ACC112 (cell line): ENCODE measurements around the gene PRKCE.

Experiments used
- H2AFZ ChIP-seq: fragments of 200-600 bp; sonication (generic); one replicate; pipeline ENCODE4 v1.6.0; 2017; ENCODE audit warnings: antibody characterized with exemption, low read length; ENCODE audit not compliant: unreplicated experiment
- H3K27ac ChIP-seq: fragments of 200-600 bp; sonication (generic); 2 replicates; pipeline ENCODE4 v1.5.1; 2014; ENCODE audit warnings: low read depth, mild to moderate bottlenecking, antibody characterized with exemption, low read length, moderate library complexity
- H3K27me3 ChIP-seq: fragments of 200-600 bp; sonication (generic); 2 replicates; pipeline ENCODE4 v1.6.1; 2014; ENCODE audit warnings: mild to moderate bottlenecking, antibody characterized with exemption, low read length, moderate library complexity, mixed read lengths; ENCODE audit not compliant: insufficient read depth
- H3K36me3 ChIP-seq: fragments of 200-600 bp; sonication (generic); 2 replicates; pipeline ENCODE4 v1.6.1; 2016; ENCODE audit warnings: mild to moderate bottlenecking, antibody characterized with exemption, low read length, moderate library complexity, mixed read lengths; ENCODE audit not compliant: insufficient read depth
- H3K4me1 ChIP-seq: fragments of 200-600 bp; sonication (generic); one replicate; pipeline ENCODE4 v1.6.1; 2016; ENCODE audit warnings: low read length, mixed read lengths; ENCODE audit not compliant: insufficient read depth, unreplicated experiment, control insufficient read depth
- H3K4me3 ChIP-seq: fragments of 200-600 bp; sonication (generic); 2 replicates; pipeline ENCODE4 v1.5.1; 2014; ENCODE audit warnings: mild to moderate bottlenecking, low read depth, low read length
- H3K79me2 ChIP-seq: fragments of 200-600 bp; sonication (generic); one replicate; pipeline ENCODE4 v1.6.0; 2016; ENCODE audit warnings: low read length; ENCODE audit not compliant: control insufficient read depth, unreplicated experiment, insufficient read depth

The PRKCE gene

DNA sequence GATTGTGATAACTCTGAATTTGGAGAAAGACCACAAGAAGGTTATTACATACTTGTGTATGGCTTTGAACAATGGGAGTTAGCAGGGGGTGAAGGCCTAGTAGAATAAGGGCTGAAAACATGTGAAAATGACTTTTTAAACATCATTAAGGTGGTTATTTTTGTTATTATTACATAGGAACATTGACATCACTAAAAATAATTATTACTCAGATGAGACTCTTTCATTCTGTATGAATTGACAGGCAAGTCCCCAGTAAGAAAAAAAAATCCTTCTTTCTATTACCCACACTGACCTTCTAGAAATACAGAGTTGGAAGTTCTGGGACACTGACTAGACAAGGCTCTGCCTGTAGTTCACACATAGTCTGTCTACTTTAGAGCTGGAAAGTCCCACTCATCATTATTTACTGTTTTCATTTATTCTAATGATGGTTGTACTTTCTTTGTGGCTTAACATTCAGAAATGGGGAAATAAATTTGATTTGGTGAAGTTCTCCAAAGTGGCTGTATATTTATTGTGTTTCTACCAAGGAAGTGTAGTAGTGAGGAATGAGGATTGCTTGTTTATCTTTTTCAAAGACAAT, 426.1 kb downstream of the PRKCE start:
- H3K4me1 ChIP-seq = peaks cover 37% of the 10 kb centered on the region

DNA sequence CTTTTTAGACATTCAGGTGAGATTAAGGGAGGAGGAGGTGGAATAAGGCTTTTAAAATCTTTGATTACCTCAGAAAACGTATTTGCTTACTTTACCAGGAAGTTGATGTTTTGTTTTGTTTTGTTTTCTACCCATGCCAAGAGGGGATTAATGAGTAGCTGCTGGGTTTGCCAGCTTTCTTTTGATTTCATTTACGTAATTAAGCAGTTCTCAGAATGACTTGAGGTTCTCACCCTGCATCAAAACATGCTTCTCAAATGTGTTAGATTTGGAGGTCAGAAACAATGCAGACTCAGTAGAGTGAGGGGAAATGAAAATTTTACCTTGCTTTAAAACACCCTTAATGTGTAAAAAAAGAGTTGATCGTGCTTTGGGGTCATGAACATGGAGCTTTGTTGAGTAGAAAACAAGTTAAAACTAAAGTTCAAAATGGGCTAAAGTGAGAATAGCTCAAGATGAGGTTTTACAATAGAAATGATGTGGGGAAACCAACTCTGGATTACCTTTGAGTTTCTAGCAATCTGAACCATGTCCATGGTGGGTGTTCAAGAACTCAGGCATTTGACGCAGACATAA, 428.6 kb downstream of the PRKCE start:
- Histone ChIP-seq H3K4me1 (peaks cover 27% of the 10 kb centered on the region), H2AFZ (no peak overlapping the region), H3K36me3 (no peaks in the 10 kb centered on the region), H3K27me3 (no peaks in the 10 kb centered on the region), H3K79me2 (no peaks in the 10 kb centered on the region), H3K27ac (no peak overlapping the region), H3K4me3 (no peak overlapping the region)

More for the DNA sequence above, 426.1 kb downstream of the PRKCE start:
- H3K27me3 ChIP-seq = no peaks in the 10 kb centered on the region
- H3K79me2 ChIP-seq = no peaks in the 10 kb centered on the region
- no peak overlapping the region for H3K4me3 ChIP-seq
- H3K36me3 ChIP-seq = no peaks in the 10 kb centered on the region
- no peak overlapping the region for H3K27ac ChIP-seq
- no peak overlapping the region for H2AFZ ChIP-seq

DNA sequence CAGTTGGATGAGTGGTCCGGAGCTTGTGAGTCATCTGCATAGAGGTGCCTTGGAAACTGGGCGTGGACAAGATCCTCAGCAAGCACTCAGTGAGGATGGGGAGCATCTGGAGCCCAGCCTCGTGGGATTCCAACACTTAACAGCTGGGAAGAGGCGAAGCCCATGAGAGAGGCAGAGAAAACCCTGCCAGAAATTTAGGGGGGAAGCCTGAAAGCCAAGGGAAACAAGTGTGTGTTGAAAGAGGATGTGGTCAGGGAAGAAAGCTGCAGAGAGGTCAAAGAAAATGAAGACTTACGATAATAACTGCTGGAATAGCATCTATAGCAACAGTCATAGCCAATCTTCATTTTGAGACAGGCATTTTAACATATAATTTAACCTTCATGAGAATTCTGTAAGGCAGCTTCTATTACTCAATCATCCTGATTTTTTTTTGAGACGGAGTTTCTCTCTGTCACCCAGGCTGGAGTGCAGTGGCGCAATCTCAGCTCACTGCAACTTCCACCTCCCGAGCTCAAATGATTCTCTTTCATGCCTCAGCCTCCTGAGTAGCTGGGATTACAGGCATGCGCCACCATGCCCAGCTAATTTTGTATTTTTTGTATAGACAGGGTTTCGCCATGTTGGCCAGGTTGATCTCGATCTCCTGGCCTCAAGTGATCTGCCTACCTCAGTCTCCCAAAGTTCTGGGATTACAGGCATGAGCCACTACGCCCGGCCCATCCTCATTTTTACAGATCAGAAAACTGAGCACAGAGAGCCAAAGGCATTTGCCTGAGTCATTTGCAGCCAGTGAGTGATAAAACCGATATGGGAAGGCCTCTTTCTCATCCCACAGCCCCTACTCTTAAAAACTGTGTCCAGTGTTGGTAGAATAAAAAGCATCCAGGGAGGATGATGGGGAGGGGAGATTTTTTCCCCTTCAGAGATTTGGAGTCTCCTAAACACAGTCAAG, 431.3 kb downstream of the PRKCE start:
- H3K27me3 ChIP-seq = no peaks in the 10 kb centered on the region
- H3K79me2 ChIP-seq = no peaks in the 10 kb centered on the region

DNA sequence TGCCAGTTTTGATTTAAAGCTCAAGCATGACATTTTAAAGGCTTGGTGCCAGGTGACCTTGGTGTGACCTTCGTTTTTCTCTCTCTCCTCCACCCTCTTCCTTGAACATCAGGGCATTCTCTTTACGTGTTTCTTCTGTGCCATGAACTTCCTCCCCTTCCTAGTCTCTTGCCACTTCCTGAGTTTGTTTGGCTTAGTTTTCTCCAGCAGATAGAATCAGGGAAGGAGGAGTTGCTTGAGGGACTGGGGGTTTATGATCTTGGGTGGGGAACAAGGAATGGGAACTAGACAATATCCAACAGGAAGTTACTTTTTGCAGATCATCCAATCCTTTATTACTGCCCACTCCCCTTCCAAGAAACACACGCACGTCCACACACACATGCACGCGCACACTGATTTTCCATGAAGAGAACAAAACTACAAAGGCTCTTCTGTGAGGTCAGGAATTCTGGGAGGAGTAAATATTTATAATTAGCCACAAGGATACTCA, 435.1 kb downstream of the PRKCE start:
- Histone ChIP-seq H3K36me3 (peaks cover 6% of the 10 kb centered on the region; the same call in 1 of the 2 replicates), H3K79me2 (no peaks in the 10 kb centered on the region), H3K27ac (no peak overlapping the region), H3K27me3 (no peaks in the 10 kb centered on the region), H2AFZ (no peak overlapping the region), H3K4me1 (peaks cover 21% of the 10 kb centered on the region), H3K4me3 (no peak overlapping the region)

More for the DNA sequence above, 431.3 kb downstream of the PRKCE start:
- peaks cover 21% of the 10 kb centered on the region for H3K4me1 ChIP-seq
- H3K4me3 ChIP-seq = no peak overlapping the region
- peak overlapping the region; percentile 91 for H3K27ac ChIP-seq
- peaks cover 4% of the 10 kb centered on the region; the same call in 1 of the 2 replicates for H3K36me3 ChIP-seq
- no peak overlapping the region for H2AFZ ChIP-seq

DNA sequence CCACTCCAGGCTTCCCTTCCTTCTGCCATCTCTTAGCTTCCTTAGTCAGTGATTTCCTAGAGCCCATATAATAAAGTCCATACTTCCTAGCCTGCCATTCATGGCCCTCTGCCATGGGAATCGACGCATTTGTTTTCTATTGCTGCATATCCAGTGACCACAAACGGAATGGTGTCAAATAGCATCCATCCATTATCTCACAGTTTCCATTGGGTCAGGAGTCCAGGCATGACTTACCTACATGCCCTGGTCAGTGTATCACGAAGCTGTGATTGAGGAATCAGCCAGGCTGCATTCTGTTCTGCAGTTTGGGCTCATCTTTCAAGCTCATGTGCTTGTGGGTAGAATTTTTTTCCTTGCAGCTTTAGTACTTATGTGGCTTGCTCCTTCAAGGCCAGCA, 436.0 kb downstream of the PRKCE start:
- Histone ChIP-seq H3K27me3 (no peaks in the 10 kb centered on the region), H3K79me2 (no peaks in the 10 kb centered on the region), H3K36me3 (peaks cover 6% of the 10 kb centered on the region; the same call in 1 of the 2 replicates), H2AFZ (no peak overlapping the region), H3K4me1 (peaks cover 15% of the 10 kb centered on the region), H3K4me3 (no peak overlapping the region), H3K27ac (no peak overlapping the region)

DNA sequence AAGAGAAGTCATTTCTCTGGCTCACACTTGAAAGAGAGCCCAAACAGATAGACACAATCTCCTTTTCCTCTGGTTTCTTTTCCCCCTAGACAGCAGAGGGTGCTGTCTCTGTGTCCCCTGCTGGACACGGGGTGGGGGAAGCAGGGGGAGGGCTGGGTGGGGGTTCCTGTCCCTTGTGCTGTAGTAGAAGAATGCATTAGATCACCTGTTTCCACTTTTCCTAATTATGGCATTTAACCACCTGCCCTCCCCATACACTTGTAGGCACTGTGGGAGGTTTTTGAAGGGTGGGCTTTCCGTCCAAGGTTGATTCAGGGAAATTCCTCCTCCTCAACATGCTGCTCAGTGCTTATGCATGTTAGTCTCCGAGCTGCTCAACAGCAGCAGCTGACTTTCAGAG, 439.5 kb downstream of the PRKCE start:
- Histone ChIP-seq H3K36me3 (peaks cover 14% of the 10 kb centered on the region), H3K4me3 (no peak overlapping the region), H3K79me2 (no peaks in the 10 kb centered on the region), H3K4me1 (peaks cover 6% of the 10 kb centered on the region), H3K27ac (no peak overlapping the region), H2AFZ (no peak overlapping the region), H3K27me3 (no peaks in the 10 kb centered on the region)

DNA sequence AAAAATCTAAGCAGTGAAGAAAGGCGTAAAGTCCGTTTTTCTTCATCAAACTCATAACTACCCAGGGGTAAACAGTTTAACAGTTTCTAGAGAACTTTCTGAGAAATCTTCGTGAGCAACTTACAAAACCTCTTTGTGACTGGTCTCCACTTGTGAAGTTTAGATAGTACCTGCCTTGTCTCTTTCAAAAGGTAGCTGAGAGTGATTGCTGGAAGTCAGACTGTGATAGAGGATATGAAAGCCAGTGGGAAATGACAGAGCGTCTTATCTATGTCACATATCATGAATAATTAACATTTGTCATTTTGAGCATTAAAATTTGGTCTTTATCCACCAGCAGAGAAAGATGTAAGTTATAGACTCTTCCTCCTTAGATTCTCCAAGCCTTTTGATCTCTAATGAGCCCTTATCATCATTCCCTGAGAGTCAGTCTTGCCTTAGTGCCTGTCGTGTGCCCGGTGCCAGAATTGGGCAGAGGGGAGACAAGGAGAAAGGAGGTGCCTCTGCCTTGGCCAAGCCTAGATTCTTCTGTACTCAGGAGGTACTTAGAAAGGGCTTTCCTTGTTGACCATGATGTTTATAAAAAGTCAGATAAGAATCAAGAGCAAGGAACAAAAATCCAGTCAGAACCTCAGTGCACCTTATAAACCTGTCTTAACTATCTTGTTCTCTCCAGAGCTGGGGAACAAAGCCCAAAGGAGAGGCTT, 440.6 kb downstream of the PRKCE start:
- no peaks in the 10 kb centered on the region for H3K79me2 ChIP-seq
- no peak overlapping the region for H2AFZ ChIP-seq
- no peak overlapping the region for H3K4me3 ChIP-seq
- no peak overlapping the region for H3K27ac ChIP-seq
- H3K36me3 ChIP-seq = peaks cover 14% of the 10 kb centered on the region
- no peaks in the 10 kb centered on the region for H3K27me3 ChIP-seq
- H3K4me1 ChIP-seq = peaks cover 6% of the 10 kb centered on the region

DNA sequence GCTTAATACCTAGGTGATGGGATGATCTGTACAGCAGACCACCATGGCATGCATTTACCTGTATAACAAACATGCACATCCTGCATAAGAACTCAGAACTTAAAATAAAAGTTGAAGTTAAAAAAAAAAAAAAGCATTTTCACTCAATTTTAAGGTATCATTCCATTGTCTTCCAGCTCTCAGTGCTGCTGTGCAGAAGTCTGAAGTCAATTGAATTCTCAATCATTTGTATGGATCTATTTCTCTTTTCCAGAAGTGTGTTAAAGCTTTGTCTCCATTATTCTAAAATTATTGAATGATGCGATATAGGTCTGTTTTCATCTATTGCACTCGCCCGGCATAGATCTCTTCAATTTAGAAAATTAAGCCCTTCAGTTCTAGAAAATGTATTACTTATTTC, 443.2 kb downstream of the PRKCE start:
- H3K36me3 ChIP-seq = peaks cover 8% of the 10 kb centered on the region
- H3K4me3 ChIP-seq = no peak overlapping the region
- H3K27me3 ChIP-seq = no peaks in the 10 kb centered on the region
- no peak overlapping the region for H2AFZ ChIP-seq
- H3K4me1 ChIP-seq = peaks cover 27% of the 10 kb centered on the region
- no peaks in the 10 kb centered on the region for H3K79me2 ChIP-seq
- no peak overlapping the region for H3K27ac ChIP-seq

DNA sequence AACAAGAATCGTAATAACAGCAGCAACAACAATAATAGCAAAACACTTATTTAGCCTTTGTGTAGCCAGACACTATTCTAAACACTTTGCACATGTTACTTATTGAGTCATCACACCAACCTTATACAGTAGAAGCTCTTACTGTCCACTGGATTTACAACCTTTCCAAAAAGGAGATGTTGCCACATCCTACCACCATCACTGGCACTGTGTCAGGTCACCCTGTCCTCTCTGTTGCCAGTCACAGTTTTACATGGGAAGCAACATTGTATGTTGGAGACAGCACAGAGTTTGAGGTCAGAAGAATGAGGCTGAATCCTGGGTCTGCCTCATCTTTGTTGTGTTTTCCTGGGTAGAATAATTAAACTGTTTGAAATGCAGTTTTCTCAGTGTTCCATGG, 444.4 kb downstream of the PRKCE start:
- Histone ChIP-seq H3K36me3 (peaks cover 8% of the 10 kb centered on the region), H3K4me1 (peaks cover 27% of the 10 kb centered on the region), H3K27me3 (no peaks in the 10 kb centered on the region), H3K4me3 (no peak overlapping the region), H3K27ac (peak overlapping the region; percentile 9; the same call in 1 of the 2 replicates), H2AFZ (no peak overlapping the region), H3K79me2 (no peaks in the 10 kb centered on the region)

DNA sequence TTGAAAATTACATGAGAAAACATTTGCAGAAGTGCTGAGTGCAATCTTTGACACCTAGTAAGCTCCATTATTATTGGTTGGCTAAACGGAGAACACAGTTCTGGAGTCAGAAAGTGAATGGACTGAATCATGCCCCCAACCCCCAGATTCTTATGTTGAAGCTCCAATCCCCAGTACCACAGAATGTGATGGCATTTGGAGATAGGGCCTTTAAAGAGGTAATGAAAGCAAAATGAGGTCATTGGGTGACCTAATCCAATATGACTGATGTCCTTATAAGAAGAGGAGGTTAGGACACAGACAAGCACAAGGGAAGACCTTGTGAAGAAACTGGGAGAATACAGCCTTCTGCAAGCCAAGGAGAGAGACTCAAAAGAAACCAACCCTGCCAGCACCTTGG, 444.8 kb downstream of the PRKCE start:
- H3K27me3 ChIP-seq = no peaks in the 10 kb centered on the region
- H3K27ac ChIP-seq = peak overlapping the region; percentile 9; the same call in 1 of the 2 replicates
- no peaks in the 10 kb centered on the region for H3K79me2 ChIP-seq
- H3K4me3 ChIP-seq = no peak overlapping the region
- peaks cover 8% of the 10 kb centered on the region for H3K36me3 ChIP-seq
- peaks cover 27% of the 10 kb centered on the region for H3K4me1 ChIP-seq
- H2AFZ ChIP-seq = no peak overlapping the region
